ENCODE measurements around the gene IRAK4.
A peak's percentile ranks its signal among the peaks of the same experiment; 100 is the strongest.

The IRAK4 gene

GRCh38 chr12:43766291-43766690 is 7.5 kb downstream of the IRAK4 start:
- no peak for DNase-seq (ENCODE audit: low read depth)

DNA sequence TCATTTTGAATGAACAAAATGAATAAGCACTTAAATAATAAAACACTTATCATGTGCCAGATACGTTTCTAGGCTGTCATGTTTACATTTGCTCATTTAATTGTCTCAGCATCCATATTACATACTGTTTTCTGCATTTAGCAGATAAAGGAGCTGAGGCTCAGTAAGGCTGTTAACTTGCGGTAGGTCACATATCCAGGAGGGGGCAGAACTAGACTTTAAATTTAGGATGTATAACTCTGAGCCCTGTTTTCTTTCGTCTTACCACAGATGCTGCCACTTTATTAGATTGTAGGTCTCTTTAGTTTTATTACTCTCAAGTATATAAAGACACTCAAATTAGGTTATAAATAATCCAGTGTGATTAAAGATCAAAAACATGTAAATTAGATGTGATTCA is 17.7 kb downstream of the IRAK4 start:
- no peak for DNase-seq (ENCODE audit: low read depth)

- no peak for DNase-seq (ENCODE audit: low read depth)
Measured at GRCh38 chr12:43786899-43787693, 28.3 kb downstream of the IRAK4 start.

GRCh38 chr12:43789941-43790340 is 31.2 kb downstream of the IRAK4 start:
- no peak for DNase-seq (ENCODE audit: low read depth)

GRCh38 chr12:43795716-43796280 is 37.0 kb downstream of the IRAK4 start:
- no peak for DNase-seq (ENCODE audit: low read depth)

GRCh38 chr12:43797561-43798217 is 38.9 kb downstream of the IRAK4 start:
- no peak for DNase-seq (ENCODE audit: low read depth)

DNA sequence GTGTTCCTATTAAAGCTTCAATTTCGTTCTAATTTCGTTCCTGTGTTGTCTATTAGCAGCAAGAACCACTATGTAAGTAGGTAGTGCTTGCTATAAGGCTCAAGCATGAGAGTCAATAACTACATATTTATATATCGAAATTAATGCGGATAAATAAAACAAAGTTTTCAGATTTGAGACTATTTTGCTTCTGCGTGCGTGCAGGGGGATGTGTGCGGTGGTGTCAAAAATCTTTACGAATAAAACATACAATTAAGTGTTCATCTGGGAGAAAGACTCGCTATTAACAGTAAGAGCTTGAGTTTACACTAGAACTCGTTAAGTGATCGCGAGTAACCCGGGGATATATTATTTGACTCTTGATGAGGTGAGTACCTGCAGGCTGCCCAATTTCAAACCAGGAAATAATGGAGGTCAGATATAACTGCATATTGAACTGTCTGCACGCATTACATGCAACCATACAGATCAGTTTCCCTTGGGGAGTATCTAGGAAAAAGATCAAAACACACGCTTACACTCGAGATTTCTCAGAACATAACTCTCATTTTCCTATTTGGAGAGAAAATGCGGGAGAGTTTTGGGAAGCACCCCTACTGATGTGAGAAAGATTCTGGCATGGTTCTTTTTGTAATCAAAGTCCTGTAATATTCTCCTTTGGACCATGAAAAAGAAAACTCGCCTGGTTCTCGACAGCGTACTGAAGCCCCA is 46.6 kb downstream of the IRAK4 start:
- no peak for DNase-seq (ENCODE audit: low read depth)

DNA sequence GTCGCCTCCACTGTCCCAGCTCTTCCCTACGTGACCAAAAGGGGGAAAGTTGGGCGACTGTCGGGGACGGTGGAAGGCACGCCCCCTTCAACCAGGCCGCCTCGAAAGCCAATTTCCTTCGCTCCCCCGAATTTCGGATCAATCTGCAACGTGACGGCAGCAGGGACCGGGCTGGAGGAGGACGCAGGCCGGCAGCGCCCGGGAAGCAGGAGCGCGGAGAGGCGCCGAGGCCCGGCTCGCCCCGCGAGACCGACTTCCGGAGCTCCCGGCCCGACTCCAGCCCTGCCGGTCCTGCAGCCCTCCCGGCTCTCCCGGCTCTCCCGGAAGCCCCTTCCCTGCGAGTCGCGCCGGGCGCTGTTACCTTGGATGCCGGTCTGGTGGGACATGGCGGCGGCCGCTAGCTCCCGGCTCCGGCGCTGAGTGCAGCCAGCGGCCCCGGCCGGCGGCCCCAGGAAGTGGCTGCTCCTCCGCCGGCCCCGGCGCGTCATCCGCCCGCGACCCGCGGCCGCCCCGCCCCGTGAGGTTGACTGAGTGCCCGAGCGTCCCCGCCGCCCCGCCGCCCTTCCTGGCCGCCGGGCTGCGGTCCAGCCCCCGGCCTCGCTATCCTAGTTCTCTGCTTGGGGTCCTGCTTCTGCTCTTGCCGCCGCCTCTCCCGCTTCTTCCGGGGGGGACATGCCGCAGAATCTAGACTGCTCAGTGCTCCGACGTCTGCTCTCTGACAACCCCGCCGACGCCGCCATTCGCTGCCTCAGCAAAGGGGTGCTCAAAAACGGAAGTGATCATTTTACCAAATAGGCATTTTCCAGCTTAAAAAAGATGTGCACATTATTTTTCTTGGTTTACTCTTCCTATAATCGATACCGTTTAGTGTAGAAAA is 47.3 kb downstream of the IRAK4 start, which contains the start of gene TWF1:
TWF1 (minus strand) TSS at position 458 of the 877 bp plus-strand sequence; CDS start at position 386, 72 bp downstream.
- peak; percentile 11 for DNase-seq (ENCODE audit: low read depth)

DNA sequence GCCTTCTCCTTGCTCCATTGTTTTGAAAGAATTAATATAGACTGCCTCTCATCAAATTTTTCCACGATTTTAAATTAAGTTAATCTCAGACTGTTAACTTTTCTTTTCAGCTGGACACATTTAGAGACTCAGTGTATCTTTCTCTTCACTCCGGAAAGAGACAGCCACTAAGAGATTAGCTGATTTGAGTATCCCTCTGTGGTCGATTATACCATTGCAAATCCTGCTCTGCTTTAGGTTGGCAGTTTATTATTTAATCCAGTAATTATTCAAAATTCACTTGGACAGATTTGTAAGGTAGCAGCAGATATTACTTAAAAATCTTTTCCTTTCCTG is 48.0 kb downstream of the IRAK4 start:
- DNase-seq (ENCODE audit: low read depth), result no peak

- no peak for DNase-seq (ENCODE audit: low read depth)
Measured at GRCh38 chr12:43807386-43807785, 48.6 kb downstream of the IRAK4 start.

DNA sequence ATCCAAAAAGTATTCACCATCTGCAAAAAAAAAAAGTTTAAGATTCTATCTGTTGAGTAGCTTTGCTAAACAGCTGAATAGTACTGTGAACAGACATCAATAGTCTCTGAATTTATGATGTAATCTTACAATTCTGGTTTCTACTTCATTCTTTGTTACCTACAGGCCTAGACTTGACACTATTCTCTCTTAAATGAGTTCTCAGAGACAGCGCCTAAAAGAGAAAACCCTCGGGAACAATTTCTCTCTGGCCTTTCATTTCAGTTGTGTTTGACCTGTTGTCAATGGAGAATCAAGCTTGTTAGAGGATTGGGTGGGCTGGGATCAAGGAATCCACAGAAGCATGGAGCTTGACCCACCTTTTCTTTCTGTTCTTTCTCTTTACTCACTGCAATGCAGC is 53.3 kb downstream of the IRAK4 start:
- DNase-seq (ENCODE audit: low read depth), result no peak

GRCh38 chr12:43812926-43813325 is 54.2 kb downstream of the IRAK4 start:
- DNase-seq (ENCODE audit: low read depth), result no peak

- DNase-seq (ENCODE audit: low read depth), result no peak
Measured at GRCh38 chr12:43815416-43815815, 56.7 kb downstream of the IRAK4 start.

- no peak for DNase-seq (ENCODE audit: low read depth)
Measured at GRCh38 chr12:43816168-43816567, 57.4 kb downstream of the IRAK4 start.

DNA sequence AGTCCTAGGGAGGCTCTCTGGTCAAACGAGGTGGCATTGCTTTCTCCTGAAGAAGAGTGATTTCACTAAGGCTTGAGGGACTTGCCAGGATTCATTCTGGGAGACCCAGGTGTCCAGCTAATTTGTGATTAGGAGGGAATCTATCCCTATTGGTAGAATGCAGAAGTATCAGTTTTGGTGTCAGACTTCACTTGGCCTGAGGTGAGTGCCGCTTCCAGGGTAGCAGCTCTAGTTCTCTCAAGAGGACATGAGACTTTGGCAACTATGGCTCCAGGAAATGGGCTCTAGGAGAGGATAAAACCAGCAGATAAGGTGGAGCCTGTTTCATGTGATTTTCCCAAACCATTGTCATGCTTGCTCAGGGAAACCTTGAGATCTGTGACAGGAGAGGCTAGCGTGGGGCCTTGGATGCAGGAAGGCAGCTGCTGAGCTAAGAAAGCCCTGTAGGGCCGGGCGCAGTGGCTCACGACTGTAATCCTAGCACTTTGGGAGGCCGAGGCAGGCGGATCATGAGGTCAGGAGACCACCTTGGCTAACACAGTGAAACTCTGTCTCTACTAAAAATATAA is 65.5 kb downstream of the IRAK4 start:
- DNase-seq (ENCODE audit: low read depth), result no peak

DNA sequence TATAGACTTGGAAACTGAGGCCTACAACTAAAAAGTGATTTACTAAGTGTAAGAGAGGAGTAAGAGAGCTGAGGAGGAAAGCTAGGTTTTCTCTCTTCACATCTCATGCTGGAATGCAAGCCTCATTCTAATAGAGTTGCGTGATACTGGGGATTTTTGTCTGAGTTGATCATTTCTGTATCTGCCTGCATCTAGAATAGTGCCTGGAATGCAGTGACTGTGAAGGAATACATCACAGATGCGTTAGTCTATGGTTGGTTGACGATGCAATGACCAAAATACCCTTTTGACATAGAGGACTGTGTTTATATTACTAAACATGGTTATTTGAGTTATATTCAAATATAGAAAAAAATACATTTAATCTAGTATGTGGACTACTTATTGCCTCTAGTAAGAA is 67.9 kb downstream of the IRAK4 start:
- DNase-seq (ENCODE audit: low read depth), result no peak

DNA sequence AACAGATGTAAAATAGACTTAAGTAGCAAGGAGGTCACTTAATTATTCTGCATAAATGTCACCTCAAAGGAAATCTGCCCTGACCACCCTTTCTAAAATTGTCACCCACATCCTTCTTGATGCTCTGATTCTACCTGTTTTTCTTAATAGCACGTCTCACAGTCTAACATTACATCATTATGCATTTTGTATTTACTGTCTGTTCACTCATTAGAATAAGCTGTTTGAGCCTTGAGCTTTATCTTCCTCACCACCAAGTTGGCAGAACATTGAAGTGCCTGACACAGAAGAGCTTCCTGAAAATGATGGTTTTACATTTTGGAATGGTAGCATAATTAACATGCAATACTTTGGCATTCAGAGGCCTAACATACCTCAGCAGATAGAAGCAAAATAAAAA is 68.3 kb downstream of the IRAK4 start:
- no peak for DNase-seq (ENCODE audit: low read depth)

GRCh38 chr12:43832463-43833168 is 73.9 kb downstream of the IRAK4 start:
- no peak for DNase-seq (ENCODE audit: low read depth)

- no peak for DNase-seq (ENCODE audit: low read depth)
Measured at GRCh38 chr12:43835264-43835655, 76.5 kb downstream of the IRAK4 start.

DNA sequence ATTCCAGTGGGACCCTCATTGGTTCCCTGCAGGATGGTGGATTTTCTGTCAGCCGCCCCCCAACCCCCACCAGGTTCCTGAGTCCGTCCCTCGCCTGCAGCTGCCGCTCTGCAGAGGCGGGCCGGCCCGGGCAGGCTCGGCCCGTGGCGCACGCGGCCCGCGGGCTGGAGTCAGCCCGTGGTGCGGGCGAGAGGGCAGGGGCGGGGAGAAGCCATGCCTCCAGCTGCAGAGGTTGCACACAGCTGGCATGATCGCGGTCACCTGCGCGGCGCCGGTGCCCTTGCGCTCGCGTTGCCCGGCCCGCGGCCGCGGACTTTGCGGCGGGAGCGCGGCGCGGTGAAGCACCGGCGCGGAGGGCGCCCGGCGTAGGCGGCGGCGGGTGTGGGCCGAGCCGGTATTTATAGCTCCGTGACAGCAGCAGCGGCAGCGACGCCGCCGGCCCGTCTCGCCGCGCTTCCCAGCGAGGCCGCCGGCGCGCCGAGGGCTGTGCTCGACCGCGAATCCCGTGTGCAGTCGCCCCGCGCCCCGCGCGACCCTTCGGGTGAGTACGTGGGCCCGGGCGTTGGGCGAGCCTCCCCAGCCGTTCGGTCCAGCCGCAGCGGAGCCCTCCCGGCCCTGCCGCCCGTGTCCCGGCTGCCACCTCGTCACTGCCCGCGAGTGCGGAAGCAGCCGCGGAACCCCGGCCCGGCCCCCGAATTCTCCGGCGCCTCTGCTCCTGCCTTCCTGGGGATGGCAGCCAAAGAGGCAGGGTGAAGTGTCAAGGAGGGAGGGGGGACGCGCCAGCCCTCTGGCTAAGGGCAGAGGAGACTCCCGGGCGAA is 77.1 kb downstream of the IRAK4 start, which contains the start of gene TMEM117:
TMEM117 (plus strand) TSS at position 426 of the 819 bp plus-strand sequence.
- DNase-seq (ENCODE audit: low read depth), result no peak

Data from CMK (cell line).